ENCODE data around the gene ABHD16A.

ABHD16A gene

DNA sequence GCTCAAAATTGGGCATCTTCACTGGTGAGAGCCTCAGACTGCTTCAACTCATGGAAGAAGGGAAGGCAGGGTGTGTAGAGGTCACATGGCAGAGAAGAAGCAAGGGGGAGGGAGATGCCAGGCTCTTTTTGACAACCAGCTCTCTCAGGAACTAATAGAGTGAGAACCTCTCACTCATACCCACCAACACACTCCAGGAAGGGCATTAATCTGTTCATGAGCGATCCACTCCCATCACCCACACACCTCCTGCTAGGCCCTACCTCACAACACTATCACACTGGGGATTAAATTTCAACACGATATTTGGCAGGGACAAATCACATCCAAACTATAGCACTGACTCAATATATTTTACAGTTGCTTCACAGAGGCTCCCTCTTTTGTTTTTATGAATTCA is 38.7 kb upstream of the ABHD16A start:
- TF ChIP-seq, protein P1, sequence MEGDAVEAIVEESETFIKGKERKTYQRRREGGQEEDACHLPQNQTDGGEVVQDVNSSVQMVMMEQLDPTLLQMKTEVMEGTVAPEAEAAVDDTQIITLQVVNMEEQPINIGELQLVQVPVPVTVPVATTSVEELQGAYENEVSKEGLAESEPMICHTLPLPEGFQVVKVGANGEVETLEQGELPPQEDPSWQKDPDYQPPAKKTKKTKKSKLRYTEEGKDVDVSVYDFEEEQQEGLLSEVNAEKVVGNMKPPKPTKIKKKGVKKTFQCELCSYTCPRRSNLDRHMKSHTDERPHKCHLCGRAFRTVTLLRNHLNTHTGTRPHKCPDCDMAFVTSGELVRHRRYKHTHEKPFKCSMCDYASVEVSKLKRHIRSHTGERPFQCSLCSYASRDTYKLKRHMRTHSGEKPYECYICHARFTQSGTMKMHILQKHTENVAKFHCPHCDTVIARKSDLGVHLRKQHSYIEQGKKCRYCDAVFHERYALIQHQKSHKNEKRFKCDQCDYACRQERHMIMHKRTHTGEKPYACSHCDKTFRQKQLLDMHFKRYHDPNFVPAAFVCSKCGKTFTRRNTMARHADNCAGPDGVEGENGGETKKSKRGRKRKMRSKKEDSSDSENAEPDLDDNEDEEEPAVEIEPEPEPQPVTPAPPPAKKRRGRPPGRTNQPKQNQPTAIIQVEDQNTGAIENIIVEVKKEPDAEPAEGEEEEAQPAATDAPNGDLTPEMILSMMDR (IDR thresholded peaks at IDR 0.05; ENCODE audit: low read depth, low read length), result no peak
- no peak for DNase-seq (ENCODE audit: low read depth in 2 of 2)
- H3K4me3 ChIP-seq (replicated peaks in 1 of 2; ENCODE audit: low read depth in 2 of 2, low read length in 2 of 2), result no peak overlapping the region

DNA sequence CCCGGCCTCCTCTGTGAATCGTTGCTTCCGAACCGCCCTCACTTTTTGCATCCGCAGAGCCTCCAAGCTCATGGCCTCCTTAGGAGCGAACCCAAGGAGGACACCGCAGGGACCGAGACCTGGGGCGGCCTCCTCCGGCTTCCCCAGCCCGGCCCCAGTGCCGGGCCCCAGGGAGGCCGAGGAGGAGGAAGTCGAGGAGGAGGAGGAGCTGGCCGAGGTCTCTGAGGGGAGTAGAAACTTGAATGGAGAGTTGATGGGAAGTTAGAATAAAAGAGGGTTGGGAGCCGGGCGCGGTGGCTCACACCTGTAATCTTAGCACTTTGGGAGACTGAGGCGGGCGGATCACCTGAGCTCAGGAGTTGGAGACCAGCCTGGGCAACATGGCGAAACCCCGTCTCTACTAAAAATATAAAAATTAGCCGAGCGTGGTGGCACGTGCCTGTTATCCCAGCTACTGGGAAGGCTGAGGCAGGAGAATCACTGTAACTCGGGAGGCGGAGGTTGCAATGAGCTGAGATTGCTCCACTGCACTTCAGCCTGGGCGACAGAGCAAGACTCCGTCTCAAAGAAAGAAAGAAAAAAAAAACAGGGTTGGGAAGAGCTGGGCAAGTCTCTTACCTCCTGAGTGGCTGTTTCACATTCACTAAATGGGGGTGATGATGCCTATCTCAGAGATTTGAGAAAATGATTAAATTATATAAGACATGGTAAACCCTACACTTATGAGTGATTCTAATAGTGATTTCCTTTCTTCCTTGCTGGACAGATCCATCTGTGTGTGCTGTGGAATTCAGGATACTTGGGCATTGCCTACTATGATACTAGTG is 37.5 kb upstream of the ABHD16A start:
- TF ChIP-seq, protein P1 (IDR thresholded peaks at IDR 0.05; ENCODE audit: low read depth, low read length), result no peak
- DNase-seq (ENCODE audit: low read depth in 2 of 2), result peak in 1 of 2 donors; percentile 38
- peak overlapping the region; percentile 89 to 94 for H3K4me3 ChIP-seq (replicated peaks in 1 of 2; ENCODE audit: low read depth in 2 of 2, low read length in 2 of 2)

DNA sequence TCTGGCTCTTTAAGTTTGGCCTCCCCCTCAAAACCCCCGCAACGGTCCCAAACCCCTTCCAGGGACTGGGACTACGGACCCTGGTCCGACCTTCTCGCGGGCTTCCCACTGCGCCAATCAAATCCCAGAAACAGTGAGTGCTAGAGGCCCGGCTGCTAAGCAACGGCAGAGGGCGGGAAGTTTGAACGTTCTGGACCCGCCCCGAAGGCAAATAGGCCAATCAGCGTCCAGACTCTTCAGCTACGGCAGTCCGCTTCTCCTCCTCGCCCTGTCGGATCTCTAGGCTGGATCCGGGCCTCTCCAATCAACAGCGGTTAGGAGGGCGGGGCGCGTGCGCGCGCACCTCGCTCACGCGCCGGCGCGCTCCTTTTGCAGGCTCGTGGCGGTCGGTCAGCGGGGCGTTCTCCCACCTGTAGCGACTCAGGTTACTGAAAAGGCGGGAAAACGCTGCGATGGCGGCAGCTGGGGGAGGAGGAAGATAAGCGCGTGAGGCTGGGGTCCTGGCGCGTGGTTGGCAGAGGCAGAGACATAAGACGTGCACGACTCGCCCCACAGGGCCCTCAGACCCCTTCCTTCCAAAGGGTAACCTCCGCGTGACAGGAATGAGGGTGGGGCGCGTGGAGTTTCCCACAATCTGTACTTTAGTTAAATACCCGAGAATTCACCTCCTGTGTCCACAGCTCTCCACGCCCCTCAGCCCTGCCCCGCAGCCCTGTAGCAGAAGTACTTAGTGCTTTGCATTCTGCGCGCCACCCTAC is 36.7 kb upstream of the ABHD16A start, which contains the start of gene MSH5:
Gene MSH5, plus strand, starts transcription at position 367 of the 758 bp plus-strand sequence. CDS start 462 bp downstream, outside the sequence.
- H3K4me3 ChIP-seq (replicated peaks in 1 of 2; ENCODE audit: low read depth in 2 of 2, low read length in 2 of 2), result peak within 1 kb of the TSS; percentile 89 to 94
- peak; percentile 99 for DNase-seq (ENCODE audit: low read depth in 2 of 2)
- TF ChIP-seq, protein P1 (IDR thresholded peaks at IDR 0.05; ENCODE audit: low read depth, low read length), result no peak

DNA sequence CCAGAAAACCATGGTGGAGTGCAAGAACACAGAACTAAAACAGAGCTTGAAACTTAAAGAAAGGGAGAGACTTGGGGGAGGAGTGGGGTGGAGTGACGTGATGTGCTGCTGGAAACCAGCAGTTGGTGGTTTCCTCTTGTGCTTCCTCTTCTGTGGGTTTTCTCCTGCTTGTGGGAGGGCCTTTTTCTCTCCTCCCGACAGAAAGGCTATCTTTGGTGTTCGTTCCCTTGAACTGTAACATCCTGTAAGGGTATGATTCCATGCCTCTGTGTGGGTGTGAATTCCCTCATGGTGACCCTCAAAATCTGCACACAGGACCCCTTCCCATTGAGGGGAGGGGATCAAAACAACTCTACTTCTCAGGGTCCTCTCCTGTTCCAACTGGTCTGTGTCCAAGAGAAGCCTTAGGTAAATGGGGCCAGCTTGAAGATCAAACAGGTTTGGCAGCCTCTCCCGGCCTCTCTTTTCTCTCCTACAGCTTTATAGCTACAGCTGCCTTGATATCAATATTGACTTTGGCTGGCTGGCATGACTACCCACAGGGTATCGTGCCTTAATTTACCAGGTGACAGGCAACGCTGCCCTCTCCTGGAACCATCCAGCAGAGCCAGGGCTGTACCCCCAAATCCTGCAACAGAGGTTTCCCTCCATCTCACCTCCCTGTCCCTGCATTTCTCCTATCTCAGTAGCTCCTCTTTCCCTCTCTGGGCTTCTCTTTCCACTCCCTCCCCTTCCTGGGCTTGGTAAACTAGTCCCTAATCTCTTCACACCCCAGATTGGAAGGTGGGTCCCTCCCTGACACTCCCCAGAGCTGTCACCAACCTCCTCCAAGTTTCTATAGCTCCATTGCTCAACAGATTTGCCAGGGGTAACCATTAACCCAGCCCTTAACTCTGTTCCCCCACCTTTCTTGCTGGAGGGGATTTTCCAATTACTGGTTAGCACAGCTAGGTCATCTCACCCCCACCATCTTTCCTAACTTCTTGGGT is 35.2 kb upstream of the ABHD16A start:
- TF ChIP-seq, protein P1 (IDR thresholded peaks at IDR 0.05; ENCODE audit: low read depth, low read length), result peak; percentile 10
- DNase-seq (ENCODE audit: low read depth in 2 of 2), result peak; percentile 84 to 91
- H3K4me3 ChIP-seq (replicated peaks in 1 of 2; ENCODE audit: low read depth in 2 of 2, low read length in 2 of 2), result peak overlapping the region in 1 of 2 donors; percentile 11

DNA sequence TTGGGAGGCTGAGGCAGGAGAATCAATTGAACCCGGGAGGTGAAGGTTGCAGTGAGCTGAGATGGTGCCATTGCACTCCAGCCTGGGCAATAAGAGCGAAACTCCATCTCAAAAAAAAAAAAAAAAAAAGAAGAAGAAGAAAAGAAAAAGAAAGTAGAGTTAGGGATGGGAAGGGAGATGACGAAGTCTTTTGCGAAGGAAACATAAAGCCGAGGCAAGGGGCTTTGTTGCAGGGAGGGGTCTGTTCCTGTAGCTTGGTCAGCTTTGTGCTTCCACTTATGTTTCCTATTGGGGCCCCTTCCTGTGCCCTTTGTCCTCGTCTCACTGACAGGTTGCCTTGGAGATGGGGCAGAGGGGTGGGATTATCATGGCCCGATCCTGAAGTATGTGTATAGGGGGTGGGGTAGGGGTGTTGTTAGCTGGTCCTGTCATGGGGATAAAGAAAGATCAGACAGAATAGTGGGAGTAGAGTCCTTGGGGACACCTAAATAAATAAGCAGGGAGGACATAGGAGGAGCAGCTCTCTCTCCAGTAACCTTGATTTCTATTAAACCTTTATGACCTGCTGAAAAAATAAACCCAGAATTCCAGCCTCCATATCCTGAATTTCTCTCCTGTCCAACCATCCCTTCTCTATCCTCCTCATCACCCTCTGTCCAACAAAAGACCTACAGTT is 34.3 kb upstream of the ABHD16A start:
- peak in 1 of 2 donors; percentile 57 for DNase-seq (ENCODE audit: low read depth in 2 of 2)
- no peak overlapping the region for H3K4me3 ChIP-seq (replicated peaks in 1 of 2; ENCODE audit: low read depth in 2 of 2, low read length in 2 of 2)
- TF ChIP-seq, protein P1 (IDR thresholded peaks at IDR 0.05; ENCODE audit: low read depth, low read length), result no peak

Data from cardiac fibroblast (primary cell).